T-helper 2 cell treated with Interferon-gamma antibody and Interleukin-4, amounts not matched to agents 5 μg/mL and 100 μg/mL, for 36 hours (primary cell): ENCODE results near the gene S100A11.
A peak's percentile ranks its signal among the peaks of the same experiment; 100 is the strongest.

ENCODE experiments used
- DNase-seq: peaks from one replicate; pipeline ENCODE4 v3.0.0; 2021; ENCODE audit warnings: low spot score
- H3K27ac Mint-ChIP-seq: one replicate; pipeline ENCODE4 v1.8.0; 2021; ENCODE audit warnings: mild to moderate bottlenecking, mixed read lengths
- H3K27me3 Mint-ChIP-seq: one replicate; pipeline ENCODE4 v1.8.0; 2021; ENCODE audit warnings: low read depth, mixed read lengths
- H3K36me3 Mint-ChIP-seq: one replicate; pipeline ENCODE4 v1.8.0; 2021; ENCODE audit warnings: low read depth, mixed read lengths
- H3K4me1 Mint-ChIP-seq: one replicate; pipeline ENCODE4 v1.8.0; 2021; ENCODE audit warnings: low read depth, mixed read lengths
- H3K4me3 Mint-ChIP-seq: one replicate; pipeline ENCODE4 v1.8.0; 2022; ENCODE audit warnings: mild to moderate bottlenecking, moderate library complexity, mixed read lengths
- H3K9me3 Mint-ChIP-seq: one replicate; pipeline ENCODE4 v1.8.0; 2021; ENCODE audit warnings: mixed read lengths

The S100A11 gene

GRCh38 chr1:152005360-152005912 lies 31.4 kb downstream of the S100A11 start:
- H3K27me3 Mint-ChIP-seq: peaks cover 44% of the 10 kb centered on the region
- no peaks in the 10 kb centered on the region for H3K36me3 Mint-ChIP-seq
- no peak overlapping the region for H3K27ac Mint-ChIP-seq
- DNase-seq: no peak
- no peak overlapping the region for H3K4me3 Mint-ChIP-seq
- no peaks in the 10 kb centered on the region for H3K9me3 Mint-ChIP-seq
- peaks cover 18% of the 10 kb centered on the region for H3K4me1 Mint-ChIP-seq

GRCh38 chr1:152003846-152004442 lies 32.9 kb downstream of the S100A11 start:
- no peaks in the 10 kb centered on the region for H3K9me3 Mint-ChIP-seq

GRCh38 chr1:152002960-152003359 lies 33.8 kb downstream of the S100A11 start:
- H3K4me3 Mint-ChIP-seq: no peak overlapping the region
- no peaks in the 10 kb centered on the region for H3K36me3 Mint-ChIP-seq
- peaks cover 42% of the 10 kb centered on the region for H3K27me3 Mint-ChIP-seq
- H3K9me3 Mint-ChIP-seq: no peaks in the 10 kb centered on the region
- H3K27ac Mint-ChIP-seq: no peak overlapping the region
- H3K4me1 Mint-ChIP-seq: peaks cover 18% of the 10 kb centered on the region
- DNase-seq: no peak

More at GRCh38 chr1:152003846-152004442, 32.9 kb downstream of the S100A11 start:
- no peak for DNase-seq
- H3K27me3 Mint-ChIP-seq: peaks cover 44% of the 10 kb centered on the region
- no peak overlapping the region for H3K4me3 Mint-ChIP-seq
- H3K4me1 Mint-ChIP-seq: peaks cover 18% of the 10 kb centered on the region
- H3K27ac Mint-ChIP-seq: no peak overlapping the region
- no peaks in the 10 kb centered on the region for H3K36me3 Mint-ChIP-seq

GRCh38 chr1:152001631-152002584 lies 34.9 kb downstream of the S100A11 start:
- Mint-ChIP-seq H3K27me3 (peaks cover 38% of the 10 kb centered on the region), H3K9me3 (no peaks in the 10 kb centered on the region), H3K27ac (no peak overlapping the region), H3K4me1 (peaks cover 18% of the 10 kb centered on the region), H3K36me3 (no peaks in the 10 kb centered on the region), H3K4me3 (no peak overlapping the region)
- peak; percentile 49 for DNase-seq

- H3K27me3 Mint-ChIP-seq: peaks cover 38% of the 10 kb centered on the region
- H3K9me3 Mint-ChIP-seq: no peaks in the 10 kb centered on the region
- H3K36me3 Mint-ChIP-seq: no peaks in the 10 kb centered on the region
- DNase-seq: no peak
- no peak overlapping the region for H3K27ac Mint-ChIP-seq
- no peak overlapping the region for H3K4me3 Mint-ChIP-seq
- peaks cover 19% of the 10 kb centered on the region for H3K4me1 Mint-ChIP-seq
Measured at GRCh38 chr1:152000964-152001630, 35.7 kb downstream of the S100A11 start.

GRCh38 chr1:151998611-151999362 lies 38.0 kb downstream of the S100A11 start:
- no peaks in the 10 kb centered on the region for H3K36me3 Mint-ChIP-seq
- H3K9me3 Mint-ChIP-seq: no peaks in the 10 kb centered on the region
- peaks cover 20% of the 10 kb centered on the region for H3K4me1 Mint-ChIP-seq
- no peak for DNase-seq
- H3K27me3 Mint-ChIP-seq: peaks cover 25% of the 10 kb centered on the region
- H3K4me3 Mint-ChIP-seq: no peak overlapping the region
- H3K27ac Mint-ChIP-seq: no peak overlapping the region

- H3K4me3 Mint-ChIP-seq: no peak overlapping the region
- no peak for DNase-seq
- H3K4me1 Mint-ChIP-seq: peaks cover 19% of the 10 kb centered on the region
- H3K36me3 Mint-ChIP-seq: peaks cover 10% of the 10 kb centered on the region
- no peak overlapping the region for H3K27ac Mint-ChIP-seq
- no peaks in the 10 kb centered on the region for H3K9me3 Mint-ChIP-seq
- H3K27me3 Mint-ChIP-seq: peaks cover 15% of the 10 kb centered on the region
Measured at GRCh38 chr1:151997284-151997570, 39.6 kb downstream of the S100A11 start.

GRCh38 chr1:151995774-151996173 lies 41.0 kb downstream of the S100A11 start:
- DNase-seq: no peak
- Mint-ChIP-seq H3K4me1 (peaks cover 29% of the 10 kb centered on the region), H3K36me3 (peaks cover 21% of the 10 kb centered on the region), H3K27me3 (peaks cover 15% of the 10 kb centered on the region), H3K4me3 (no peak overlapping the region), H3K9me3 (no peaks in the 10 kb centered on the region), H3K27ac (no peak overlapping the region)

- Mint-ChIP-seq H3K27ac (peak overlapping the region; percentile 78), H3K4me1 (peaks cover 35% of the 10 kb centered on the region), H3K27me3 (peaks cover 13% of the 10 kb centered on the region), H3K36me3 (peaks cover 29% of the 10 kb centered on the region), H3K4me3 (peak overlapping the region; percentile 58), H3K9me3 (no peaks in the 10 kb centered on the region)
- DNase-seq: no peak
Measured at GRCh38 chr1:151994956-151995355, 41.8 kb downstream of the S100A11 start.

GRCh38 chr1:151993734-151994496 lies 42.9 kb downstream of the S100A11 start, which contains the start of gene S100A10:
TSS of gene S100A10 (minus strand) at chr1:151993859. CDS start at chr1:151986230, 7,629 bp downstream.
- peaks cover 5% of the 10 kb centered on the region for H3K27me3 Mint-ChIP-seq
- H3K9me3 Mint-ChIP-seq: no peaks in the 10 kb centered on the region
- H3K4me1 Mint-ChIP-seq: peaks cover 45% of the 10 kb centered on the region
- H3K36me3 Mint-ChIP-seq: peaks cover 39% of the 10 kb centered on the region
- peak within 1 kb of the TSS; percentile 99 for H3K4me3 Mint-ChIP-seq
- H3K27ac Mint-ChIP-seq: peak within 1 kb of the TSS; percentile 98
- peak; percentile 72 for DNase-seq

- H3K27me3 Mint-ChIP-seq: peaks cover 4% of the 10 kb centered on the region
- peaks cover 46% of the 10 kb centered on the region for H3K36me3 Mint-ChIP-seq
- peak; percentile 44 for DNase-seq
- H3K4me1 Mint-ChIP-seq: peaks cover 51% of the 10 kb centered on the region
- H3K27ac Mint-ChIP-seq: peak overlapping the region; percentile 98
- H3K9me3 Mint-ChIP-seq: no peaks in the 10 kb centered on the region
- H3K4me3 Mint-ChIP-seq: peak overlapping the region; percentile 99
Measured at GRCh38 chr1:151993084-151993733, 43.6 kb downstream of the S100A11 start.

- DNase-seq: peak; percentile 32
- peak overlapping the region; percentile 98 for H3K27ac Mint-ChIP-seq
- H3K4me1 Mint-ChIP-seq: peaks cover 56% of the 10 kb centered on the region
- H3K27me3 Mint-ChIP-seq: no peaks in the 10 kb centered on the region
- no peaks in the 10 kb centered on the region for H3K9me3 Mint-ChIP-seq
- peaks cover 51% of the 10 kb centered on the region for H3K36me3 Mint-ChIP-seq
- peak overlapping the region; percentile 99 for H3K4me3 Mint-ChIP-seq
Measured at GRCh38 chr1:151992303-151993083, 44.3 kb downstream of the S100A11 start.
